ENCODE measurements around the gene ALDH4A1. TPM values are rescaled to one million over a fixed set of nuclear protein-coding genes. Genes with fewer than 3 reads are reported as not detected.

The ALDH4A1 gene
- total and polyA plus RNA-seq, 9 of the 15 experiments (the other 6 are each of a cell fraction or from before 2014, with no cell fraction given): 0.27 to 31.4 (median 16.6) TPM

DNA sequence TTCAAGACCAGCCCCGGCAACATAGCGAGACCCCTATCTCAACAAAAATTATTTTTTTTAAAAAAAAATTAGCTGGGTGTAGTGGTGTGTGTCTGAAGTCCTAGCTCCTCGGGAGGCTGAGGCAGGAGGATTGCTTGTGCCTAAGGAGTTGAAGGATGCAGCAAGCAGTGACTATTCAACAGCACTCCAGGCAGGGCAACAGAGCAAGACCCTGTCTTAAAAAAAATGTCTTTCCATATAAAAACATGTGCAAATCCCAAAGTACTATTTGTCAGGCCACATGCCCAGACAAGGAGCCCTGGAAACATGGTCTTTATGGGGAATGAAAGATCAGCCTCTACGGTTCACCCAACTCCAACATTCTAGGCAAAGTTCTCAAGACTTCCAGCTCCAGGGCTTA lies 40.8 kb upstream of the ALDH4A1 start:
- BruUV-seq (replicated peaks): no TSS peak

More for the DNA sequence above, 40.8 kb upstream of the ALDH4A1 start:
- Histone ChIP-seq H3K9me3 (replicated peaks; ENCODE audit: control insufficient read depth, insufficient read depth, low read depth, low read length) (no peaks in the 10 kb centered on the region), H3K27ac (ENCODE audit: extremely low read depth, low read depth, low read length) (no peak overlapping the region), H3K79me2 (ENCODE audit: control insufficient read depth, insufficient read depth, low read length) (no peaks in the 10 kb centered on the region), H3K9ac (ENCODE audit: insufficient read depth in 1 of 2, low read depth in 2 of 2, low read length in 2 of 2) (no peak overlapping the region), H3K36me3 (ENCODE audit: control insufficient read depth, insufficient read depth, low read length) (no peaks in the 10 kb centered on the region), H3K27me3 (ENCODE audit: control insufficient read depth in 2 of 2, insufficient read depth in 2 of 2, low read length in 2 of 2) (peaks cover 30 to 88% of the 10 kb centered on the region in 2 experiments), H4K20me1 (replicated peaks; ENCODE audit: control insufficient read depth, insufficient read depth, low read length) (no peaks in the 10 kb centered on the region; the same call in 1 of the 2 replicates), H3K4me3 (no peak overlapping the region), H3K4me1 (replicated peaks in 1 of 2; ENCODE audit: control insufficient read depth in 2 of 2, insufficient read depth in 2 of 2, low read length in 2 of 2) (peaks cover 0 to 17% of the 10 kb centered on the region in 2 experiments; a peak in 2 of 5 replicates), H2AFZ (ENCODE audit: low read depth, low read length) (no peak overlapping the region), H3K4me2 (ENCODE audit: insufficient read depth, low read length) (no peak overlapping the region), H3K9me1 (ENCODE audit: control insufficient read depth, insufficient read depth, low read length) (no peaks in the 10 kb centered on the region)
- FAIRE-seq (peak; percentile 32), DNase-seq (ENCODE audit: extremely low read depth in 1 of 4, low spot score in 3 of 4) (no peak), ATAC-seq (no peak)
- 13% methylated on average over 4 of the region's 4 CpGs for WGBS (ENCODE audit: insufficient coverage, low coverage, missing lambda C conversion rate)
- TF ChIP-seq GTF2A2 (tag; IDR thresholded peaks at IDR 0.05) (no peak), ZNF121 (CRISPR knock-in tag; conservative IDR thresholded peaks at IDR 0.05) (peak; percentile 91), ZNF134 (CRISPR knock-in tag; conservative IDR thresholded peaks at IDR 0.05) (no peak), ZKSCAN3 (CRISPR knock-in tag; IDR thresholded peaks at IDR 0.05) (no peak), RBM25 (IDR thresholded peaks at IDR 0.05; ENCODE audit: low read depth, low read length, severe bottlenecking) (peak; percentile 21), MYC (IDR thresholded peaks at IDR 0.05; ENCODE audit: low read depth, low read length) (no peak), MYC (CRISPR knock-in tag; IDR thresholded peaks at IDR 0.05; ENCODE audit: borderline replicate concordance, low read depth) (no peak), ZNF668 (CRISPR knock-in tag; IDR thresholded peaks at IDR 0.05) (no peak), BRF1 (IDR thresholded peaks at IDR 0.05; ENCODE audit: borderline replicate concordance, extremely low read depth, insufficient read length) (no peak), HDAC2 (IDR thresholded peaks at IDR 0.05) (no peak), ZNF212 (CRISPR knock-in tag; IDR thresholded peaks at IDR 0.05) (no peak), CEBPG (CRISPR knock-in tag; IDR thresholded peaks at IDR 0.05) (no peak), CEBPG (tag; conservative IDR thresholded peaks at IDR 0.05 in 1 of 2, IDR thresholded peaks at IDR 0.05 in 1 of 2) (no peak)
- TF ChIP-seq, protein P1, sequence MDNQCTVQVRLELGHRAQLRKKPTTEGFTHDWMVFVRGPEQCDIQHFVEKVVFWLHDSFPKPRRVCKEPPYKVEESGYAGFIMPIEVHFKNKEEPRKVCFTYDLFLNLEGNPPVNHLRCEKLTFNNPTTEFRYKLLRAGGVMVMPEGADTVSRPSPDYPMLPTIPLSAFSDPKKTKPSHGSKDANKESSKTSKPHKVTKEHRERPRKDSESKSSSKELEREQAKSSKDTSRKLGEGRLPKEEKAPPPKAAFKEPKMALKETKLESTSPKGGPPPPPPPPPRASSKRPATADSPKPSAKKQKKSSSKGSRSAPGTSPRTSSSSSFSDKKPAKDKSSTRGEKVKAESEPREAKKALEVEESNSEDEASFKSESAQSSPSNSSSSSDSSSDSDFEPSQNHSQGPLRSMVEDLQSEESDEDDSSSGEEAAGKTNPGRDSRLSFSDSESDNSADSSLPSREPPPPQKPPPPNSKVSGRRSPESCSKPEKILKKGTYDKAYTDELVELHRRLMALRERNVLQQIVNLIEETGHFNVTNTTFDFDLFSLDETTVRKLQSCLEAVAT (IDR thresholded peaks at IDR 0.05): no peak
- intact Hi-C loops (cut with micrococcal nuclease): no loop called here
- in situ Hi-C loops (cut with MboI): no loop called here
- ChIA-PET POLR2A (interaction anchor here (1.3 to 1.5 kb wide), 2 partner anchors 13 to 40 kb away, joined by 5 to 6 read pairs; partner anchors contain the start of gene ALDH4A1), CTCF (ENCODE audit: low intra/inter-chr PET ratio) (no interaction called here)
